Osteoblast (primary cell): ENCODE results near the gene NBL1. TPM values are rescaled to one million over a fixed set of nuclear protein-coding genes. Genes with fewer than 3 reads are reported as not detected.
A peak's percentile ranks its signal among the peaks of the same experiment; 100 is the strongest.

Experiments
- DNase-seq: peaks from one replicate; pipeline ENCODE4 v3.0.0; 2011; ENCODE audit warnings: low spot score, mixed read lengths; ENCODE audit not compliant: insufficient read length; ENCODE audit errors: missing footprints
- H2AFZ ChIP-seq: 2 replicates; pipeline ENCODE4 v1.6.0; 2011; ENCODE audit warnings: mild to moderate bottlenecking, low read length
- H3K27ac ChIP-seq: 2 replicates; pipeline ENCODE4 v1.5.1; 2011; ENCODE audit warnings: mild to moderate bottlenecking, low read depth, low read length, moderate library complexity
- H3K27me3 ChIP-seq: 2 replicates; pipeline ENCODE4 v1.6.0; 2012; ENCODE audit warnings: mild to moderate bottlenecking, control low read depth, inconsistent platforms, low read length, moderate library complexity; ENCODE audit not compliant: insufficient read depth
- H3K36me3 ChIP-seq: 2 replicates; pipeline ENCODE4 v1.5.1; 2011; ENCODE audit warnings: mild to moderate bottlenecking, low read length, control low read depth, moderate library complexity; ENCODE audit not compliant: insufficient read depth
- H3K4me1 ChIP-seq: 2 replicates; pipeline ENCODE4 v1.5.1; 2011; ENCODE audit warnings: mild to moderate bottlenecking, low read length, control low read depth, moderate library complexity; ENCODE audit not compliant: insufficient read depth
- H3K4me2 ChIP-seq: 2 replicates; pipeline ENCODE4 v1.6.0; 2011; ENCODE audit warnings: mild to moderate bottlenecking, low read length; ENCODE audit not compliant: insufficient read depth
- H3K4me3 ChIP-seq: fragments of 200-600 bp; sonication (generic); 3 replicates; pipeline ENCODE4 v1.5.1; 2012; ENCODE audit warnings: mild to moderate bottlenecking, low read length, inconsistent platforms; ENCODE audit not compliant: insufficient read depth
- H3K79me2 ChIP-seq: 2 replicates; pipeline ENCODE4 v1.6.0; 2012; ENCODE audit warnings: mild to moderate bottlenecking, low read length, control low read depth, inconsistent platforms; ENCODE audit not compliant: insufficient read depth
- H3K9me3 ChIP-seq: 2 replicates; pipeline ENCODE4 v1.5.1; 2011; ENCODE audit warnings: low read depth, low read length, control low read depth
- H4K20me1 ChIP-seq: 2 replicates; pipeline ENCODE4 v1.6.0; 2012; ENCODE audit warnings: mild to moderate bottlenecking, low read length, control low read depth; ENCODE audit not compliant: insufficient read depth
- CTCF ChIP-seq: IDR thresholded peaks from 2 replicates; pipeline ENCODE4 v1.5.1; 2011; ENCODE audit warnings: mild to moderate bottlenecking, low read depth, low read length, moderate library complexity; ENCODE audit errors: extremely low read depth
- total RNA-seq: library from RNA; depleted of rRNA; stranded (reverse); fragments of >200 nt; gene quantifications from 2 replicates; pipeline ENCODE4 v1.2.3, GENCODE V29; 2012

The NBL1 gene
- total RNA-seq, 1 donor, result 88.7 TPM

DNA sequence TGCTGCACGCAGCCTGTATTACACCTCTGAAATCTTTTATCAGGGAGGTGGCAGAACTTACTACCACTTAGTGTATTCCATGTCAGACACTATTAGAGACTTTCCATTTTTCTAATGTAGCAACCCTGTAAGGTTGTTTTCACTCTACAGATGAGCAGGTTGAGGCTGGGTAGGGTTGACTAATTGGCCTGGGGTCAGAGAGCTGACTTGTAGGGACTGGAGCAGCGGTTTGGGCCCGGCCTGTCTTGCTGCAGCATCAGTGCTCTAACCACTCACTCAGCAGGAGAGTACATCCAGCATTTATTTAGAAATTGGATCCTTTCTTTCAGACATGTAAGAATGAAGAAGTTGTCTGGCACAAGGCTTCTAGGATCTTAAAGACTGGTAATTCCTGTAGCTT is 25.7 kb upstream of the NBL1 start:
- DNase-seq, result no peak
- peaks cover 6% of the 10 kb centered on the region for H4K20me1 ChIP-seq

GRCh38 chr1:19619697-19620384 is 24.3 kb upstream of the NBL1 start:
- H3K4me1 ChIP-seq, result peaks cover 60% of the 10 kb centered on the region
- no peak overlapping the region for H2AFZ ChIP-seq
- no peak overlapping the region for H3K4me3 ChIP-seq
- H3K4me2 ChIP-seq, result peak overlapping the region; percentile 15
- no peak for DNase-seq
- H3K36me3 ChIP-seq, result peaks cover 10% of the 10 kb centered on the region
- H3K79me2 ChIP-seq, result peaks cover 48% of the 10 kb centered on the region
- peaks cover 6% of the 10 kb centered on the region for H4K20me1 ChIP-seq
- H3K9me3 ChIP-seq, result no peaks in the 10 kb centered on the region
- TF ChIP-seq CTCF, result no peak
- peak overlapping the region; percentile 14 for H3K27ac ChIP-seq
- H3K27me3 ChIP-seq, result no peaks in the 10 kb centered on the region

More for the DNA sequence above, 25.7 kb upstream of the NBL1 start:
- Histone ChIP-seq H3K4me1 (peaks cover 59% of the 10 kb centered on the region), H3K4me3 (no peak overlapping the region), H2AFZ (no peak overlapping the region), H3K36me3 (no peaks in the 10 kb centered on the region), H3K27ac (no peak overlapping the region), H3K27me3 (no peaks in the 10 kb centered on the region), H3K9me3 (no peaks in the 10 kb centered on the region), H3K4me2 (no peak overlapping the region), H3K79me2 (peaks cover 45% of the 10 kb centered on the region)
- TF ChIP-seq CTCF, result no peak

GRCh38 chr1:19620786-19621185 is 23.3 kb upstream of the NBL1 start:
- DNase-seq, result peak; percentile 77
- peaks cover 43% of the 10 kb centered on the region for H3K79me2 ChIP-seq
- H3K27ac ChIP-seq, result peak overlapping the region; percentile 80

More at GRCh38 chr1:19620786-19621185, 23.3 kb upstream of the NBL1 start:
- H3K4me1 ChIP-seq, result peaks cover 60% of the 10 kb centered on the region
- H3K36me3 ChIP-seq, result peaks cover 20% of the 10 kb centered on the region
- no peak overlapping the region for H2AFZ ChIP-seq
- H3K9me3 ChIP-seq, result no peaks in the 10 kb centered on the region
- no peaks in the 10 kb centered on the region for H3K27me3 ChIP-seq
- peak overlapping the region; percentile 40 for H3K4me2 ChIP-seq
- TF ChIP-seq CTCF, result no peak
- H4K20me1 ChIP-seq, result peaks cover 6% of the 10 kb centered on the region
- no peak overlapping the region for H3K4me3 ChIP-seq
